ENCODE data around the gene LIPG.

DNA sequence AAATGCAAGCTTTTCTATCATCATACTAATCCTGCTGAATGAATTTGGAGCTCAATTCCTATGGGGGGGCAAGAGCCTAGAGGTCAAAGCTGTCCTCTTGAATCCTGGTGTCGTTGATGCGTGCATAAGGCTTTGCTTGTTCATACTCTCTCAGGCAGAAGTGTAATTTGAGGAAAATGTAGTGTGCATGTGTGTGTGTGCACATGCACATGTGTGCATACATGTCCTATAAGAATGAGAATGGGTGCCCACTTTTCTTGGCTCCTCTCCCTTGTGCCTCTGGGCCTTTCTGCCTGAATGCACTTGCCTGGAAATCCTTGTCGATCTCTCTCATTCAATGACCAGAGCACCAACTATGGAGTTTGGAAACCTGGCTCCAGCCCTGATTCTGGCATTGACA, 46.3 kb upstream of the LIPG start:
- TF ChIP-seq NFE2L1 (CRISPR knock-in tag; IDR thresholded peaks at IDR 0.05) (no peak), TEAD4 (CRISPR knock-in tag; IDR thresholded peaks at IDR 0.05) (no peak), ETV6 (CRISPR knock-in tag; IDR thresholded peaks at IDR 0.05) (no peak), ATF3 (CRISPR knock-in tag; conservative IDR thresholded peaks at IDR 0.05) (no peak), ATF1 (CRISPR knock-in tag; IDR thresholded peaks at IDR 0.05) (no peak), HMGXB4 (CRISPR knock-in tag; IDR thresholded peaks at IDR 0.05) (no peak), RORB (CRISPR knock-in tag; IDR thresholded peaks at IDR 0.05) (no peak)
- TF ChIP-seq, protein P1, sequence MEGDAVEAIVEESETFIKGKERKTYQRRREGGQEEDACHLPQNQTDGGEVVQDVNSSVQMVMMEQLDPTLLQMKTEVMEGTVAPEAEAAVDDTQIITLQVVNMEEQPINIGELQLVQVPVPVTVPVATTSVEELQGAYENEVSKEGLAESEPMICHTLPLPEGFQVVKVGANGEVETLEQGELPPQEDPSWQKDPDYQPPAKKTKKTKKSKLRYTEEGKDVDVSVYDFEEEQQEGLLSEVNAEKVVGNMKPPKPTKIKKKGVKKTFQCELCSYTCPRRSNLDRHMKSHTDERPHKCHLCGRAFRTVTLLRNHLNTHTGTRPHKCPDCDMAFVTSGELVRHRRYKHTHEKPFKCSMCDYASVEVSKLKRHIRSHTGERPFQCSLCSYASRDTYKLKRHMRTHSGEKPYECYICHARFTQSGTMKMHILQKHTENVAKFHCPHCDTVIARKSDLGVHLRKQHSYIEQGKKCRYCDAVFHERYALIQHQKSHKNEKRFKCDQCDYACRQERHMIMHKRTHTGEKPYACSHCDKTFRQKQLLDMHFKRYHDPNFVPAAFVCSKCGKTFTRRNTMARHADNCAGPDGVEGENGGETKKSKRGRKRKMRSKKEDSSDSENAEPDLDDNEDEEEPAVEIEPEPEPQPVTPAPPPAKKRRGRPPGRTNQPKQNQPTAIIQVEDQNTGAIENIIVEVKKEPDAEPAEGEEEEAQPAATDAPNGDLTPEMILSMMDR (IDR thresholded peaks at IDR 0.05), result no peak
- TF ChIP-seq, protein P2, sequence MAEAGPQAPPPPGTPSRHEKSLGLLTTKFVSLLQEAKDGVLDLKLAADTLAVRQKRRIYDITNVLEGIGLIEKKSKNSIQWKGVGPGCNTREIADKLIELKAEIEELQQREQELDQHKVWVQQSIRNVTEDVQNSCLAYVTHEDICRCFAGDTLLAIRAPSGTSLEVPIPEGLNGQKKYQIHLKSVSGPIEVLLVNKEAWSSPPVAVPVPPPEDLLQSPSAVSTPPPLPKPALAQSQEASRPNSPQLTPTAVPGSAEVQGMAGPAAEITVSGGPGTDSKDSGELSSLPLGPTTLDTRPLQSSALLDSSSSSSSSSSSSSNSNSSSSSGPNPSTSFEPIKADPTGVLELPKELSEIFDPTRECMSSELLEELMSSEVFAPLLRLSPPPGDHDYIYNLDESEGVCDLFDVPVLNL (CRISPR knock-in tag; IDR thresholded peaks at IDR 0.05; ENCODE audit: borderline replicate concordance, low read depth), result no peak
